Activated CD4-positive, alpha-beta T cell treated with anti-CD3 and anti-CD28 coated beads, Interleukin-2, amount 50 U/mL, for 48 hours (primary cell): Measurements from ENCODE around the gene NTSR1.

ENCODE experiments used
- DNase-seq, 2 experiments: peaks; one replicate each; pipeline ENCODE4 v3.0.0-alpha.2; 2020

Gene NTSR1

GRCh38 chr20:62728028-62728780, 19.6 kb downstream of the NTSR1 start:
- DNase-seq, result no peak

- DNase-seq, result no peak
These were observed 20.2 kb downstream of the NTSR1 start for GRCh38 chr20:62728781-62729300.

GRCh38 chr20:62730481-62730880, 21.8 kb downstream of the NTSR1 start:
- DNase-seq, result no peak

GRCh38 chr20:62732031-62732760, 23.6 kb downstream of the NTSR1 start:
- DNase-seq, result no peak

GRCh38 chr20:62732842-62733525, 24.3 kb downstream of the NTSR1 start:
- no peak for DNase-seq

- DNase-seq, result no peak
These were observed 24.8 kb downstream of the NTSR1 start for GRCh38 chr20:62733526-62733842.

GRCh38 chr20:62733891-62734290, 25.3 kb downstream of the NTSR1 start:
- no peak for DNase-seq

- no peak for DNase-seq
These were observed 25.7 kb downstream of the NTSR1 start for GRCh38 chr20:62734326-62734725.

- DNase-seq, result no peak
These were observed 26.2 kb downstream of the NTSR1 start for GRCh38 chr20:62734881-62735280.

- DNase-seq, result peak in 1 of 2 experiments; percentile 14
These were observed 26.7 kb downstream of the NTSR1 start for GRCh38 chr20:62735331-62735821.

GRCh38 chr20:62736026-62736406, 27.4 kb downstream of the NTSR1 start:
- no peak for DNase-seq

- DNase-seq, result no peak
These were observed 27.9 kb downstream of the NTSR1 start for GRCh38 chr20:62736407-62737071.

- DNase-seq, result no peak
These were observed 28.7 kb downstream of the NTSR1 start for GRCh38 chr20:62737271-62737811.

GRCh38 chr20:62738025-62738881, 29.6 kb downstream of the NTSR1 start:
- DNase-seq, result no peak

GRCh38 chr20:62739067-62739466, 30.4 kb downstream of the NTSR1 start:
- DNase-seq, result no peak

- DNase-seq, result peak; percentile 53 to 61
These were observed 31.1 kb downstream of the NTSR1 start for GRCh38 chr20:62739581-62740285.

- DNase-seq, result peak; percentile 82 to 89
These were observed 31.9 kb downstream of the NTSR1 start for GRCh38 chr20:62740286-62741141.

- no peak for DNase-seq
These were observed 32.6 kb downstream of the NTSR1 start for GRCh38 chr20:62741191-62741691.

GRCh38 chr20:62741701-62742491, 33.3 kb downstream of the NTSR1 start:
- no peak for DNase-seq
